ENCODE measurements around the gene HCN4.

DNA sequence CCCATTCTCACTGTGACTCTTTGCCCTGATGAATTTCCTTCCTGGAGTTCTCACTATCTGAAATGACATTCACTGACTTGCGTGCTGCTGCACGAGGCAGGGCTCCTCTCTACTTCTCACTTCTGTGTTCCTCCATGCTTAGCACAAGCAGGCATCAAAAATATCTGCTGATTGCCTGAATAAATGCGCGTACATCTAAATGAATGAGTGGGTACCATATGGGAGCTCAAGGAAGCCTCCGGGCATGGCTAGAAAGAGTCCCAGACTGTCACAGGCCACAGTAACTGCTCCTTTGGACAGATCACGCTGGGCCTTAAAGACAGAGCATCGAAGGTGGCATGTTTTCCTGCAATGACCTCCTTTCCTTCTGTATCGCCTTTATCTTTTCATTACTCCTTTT lies 31.6 kb downstream of the HCN4 start:
- no peak for TF ChIP-seq CTCF (IDR thresholded peaks at IDR 0.05)
- TF ChIP-seq POLR2A (IDR thresholded peaks at IDR 0.05): no peak
- no peak for TF ChIP-seq EP300 (IDR thresholded peaks at IDR 0.05)
- no peak for TF ChIP-seq POLR2AphosphoS5 (IDR thresholded peaks at IDR 0.05)
